Measurements from ENCODE around the gene TBX10. TPM values are rescaled to one million over a fixed set of nuclear protein-coding genes. Genes with fewer than 3 reads are reported as not detected.

TBX10 gene
- total RNA-seq, 4 donors from 2014 or later = not detected

DNA sequence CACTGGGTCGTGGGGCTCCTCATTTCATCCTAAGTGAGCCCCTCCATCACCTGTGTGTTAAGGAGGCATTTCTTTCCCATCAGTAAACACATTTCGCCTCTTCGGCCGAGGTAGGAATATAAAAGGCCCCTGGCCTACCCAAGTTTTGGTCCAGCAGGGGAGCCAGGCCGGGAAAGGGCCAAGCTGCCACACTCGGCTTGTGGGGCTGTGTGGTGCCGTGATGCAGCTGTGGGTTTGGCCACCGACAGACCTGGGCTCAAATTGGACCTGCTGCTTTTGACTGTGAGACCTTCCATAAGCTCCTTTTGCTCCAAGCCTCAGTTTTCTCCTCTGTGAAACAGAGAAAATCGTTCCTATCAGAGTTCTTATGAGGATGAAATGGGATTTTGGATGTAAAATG lies 32.1 kb downstream of the TBX10 start:
- TF ChIP-seq POLR2AphosphoS5 (IDR thresholded peaks at IDR 0.05) (no peak), POLR2A (IDR thresholded peaks at IDR 0.05; ENCODE audit: low read depth) (no peak), EP300 (IDR thresholded peaks at IDR 0.05) (no peak)
- TF ChIP-seq, protein P1, sequence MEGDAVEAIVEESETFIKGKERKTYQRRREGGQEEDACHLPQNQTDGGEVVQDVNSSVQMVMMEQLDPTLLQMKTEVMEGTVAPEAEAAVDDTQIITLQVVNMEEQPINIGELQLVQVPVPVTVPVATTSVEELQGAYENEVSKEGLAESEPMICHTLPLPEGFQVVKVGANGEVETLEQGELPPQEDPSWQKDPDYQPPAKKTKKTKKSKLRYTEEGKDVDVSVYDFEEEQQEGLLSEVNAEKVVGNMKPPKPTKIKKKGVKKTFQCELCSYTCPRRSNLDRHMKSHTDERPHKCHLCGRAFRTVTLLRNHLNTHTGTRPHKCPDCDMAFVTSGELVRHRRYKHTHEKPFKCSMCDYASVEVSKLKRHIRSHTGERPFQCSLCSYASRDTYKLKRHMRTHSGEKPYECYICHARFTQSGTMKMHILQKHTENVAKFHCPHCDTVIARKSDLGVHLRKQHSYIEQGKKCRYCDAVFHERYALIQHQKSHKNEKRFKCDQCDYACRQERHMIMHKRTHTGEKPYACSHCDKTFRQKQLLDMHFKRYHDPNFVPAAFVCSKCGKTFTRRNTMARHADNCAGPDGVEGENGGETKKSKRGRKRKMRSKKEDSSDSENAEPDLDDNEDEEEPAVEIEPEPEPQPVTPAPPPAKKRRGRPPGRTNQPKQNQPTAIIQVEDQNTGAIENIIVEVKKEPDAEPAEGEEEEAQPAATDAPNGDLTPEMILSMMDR (IDR thresholded peaks at IDR 0.05) = no peak
- peaks cover 31 to 45% (median 42%) of the 10 kb centered on the region in 4 donors for H3K36me3 ChIP-seq
- intact Hi-C loops (cut with DNase I) = loop anchor here (5.0 kb wide), 1 partner anchor 35 kb away; no protein-coding TSS in a partner anchor
- no peak for DNase-seq (ENCODE audit: extremely low spot score)
- H3K4me3 ChIP-seq = peak overlapping the region; percentile 71 to 100 (median 96)
- WGBS = 47% methylated on average over 9 of the region's 9 CpGs
- H3K27me3 ChIP-seq = peaks cover 0 to 5% (median 0%) of the 10 kb centered on the region in 4 donors
- no peaks in the 10 kb centered on the region for H3K9me3 ChIP-seq
- H3K4me1 ChIP-seq = peaks cover 19 to 34% (median 28%) of the 10 kb centered on the region in 4 donors
- peak overlapping the region; percentile 84 to 90 (median 87) for H3K27ac ChIP-seq (replicated peaks in 1 of 4)

DNA sequence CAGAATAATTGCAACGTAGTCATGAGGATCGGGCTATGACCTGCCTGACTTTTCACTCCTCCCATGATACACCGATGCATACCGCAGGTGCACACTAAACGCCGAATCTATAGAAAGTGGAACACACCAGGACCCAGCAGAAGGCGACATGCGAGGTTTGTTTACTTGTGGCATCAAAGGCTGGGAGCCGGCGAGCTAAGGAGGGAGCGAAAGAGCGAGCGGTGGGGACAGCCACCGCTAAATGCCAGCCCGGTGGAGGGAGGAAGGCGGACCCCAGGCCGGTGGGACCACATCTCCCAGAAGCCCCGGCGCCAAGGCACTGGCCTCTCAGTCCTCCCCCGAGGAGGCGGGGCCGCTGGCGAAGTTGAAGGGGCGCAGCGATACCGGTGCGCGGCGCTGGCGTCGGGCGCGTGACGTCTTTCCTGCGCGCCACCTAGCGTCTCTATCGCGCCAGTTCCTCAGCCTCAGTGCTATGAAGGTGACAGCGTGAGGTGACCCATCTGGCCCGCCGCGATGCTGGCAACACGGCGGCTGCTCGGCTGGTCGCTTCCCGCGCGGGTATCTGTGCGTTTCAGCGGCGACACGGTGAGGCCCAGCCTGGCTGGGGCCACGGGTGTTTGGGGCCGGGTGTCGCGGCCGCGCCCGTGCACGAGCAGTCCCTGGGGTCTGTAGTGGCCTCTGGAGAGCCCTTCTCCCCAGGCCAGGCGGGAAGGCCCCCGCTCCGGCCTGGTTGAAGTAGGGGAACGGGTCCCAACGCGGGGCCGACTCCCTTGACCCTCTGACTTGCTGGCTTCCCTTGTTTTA lies 32.9 kb downstream of the TBX10 start, which contains the start of gene NDUFV1:
TSS of gene NDUFV1 (plus strand) at position 445 of the 804 bp plus-strand sequence. CDS start at position 514, 69 bp downstream.
- peak; percentile 99 for DNase-seq (ENCODE audit: extremely low spot score)
- WGBS = 0% methylated on average over 3 of the region's 69 CpGs
- Histone ChIP-seq H3K4me3 (peak within 1 kb of the TSS; percentile 71 to 100 (median 96)), H3K36me3 (peaks cover 23 to 36% (median 34%) of the 10 kb centered on the region in 4 donors), H3K4me1 (peaks cover 19 to 34% (median 28%) of the 10 kb centered on the region in 4 donors), H3K27me3 (peaks cover 0 to 5% (median 0%) of the 10 kb centered on the region in 4 donors), H3K27ac (replicated peaks in 1 of 4) (peak within 1 kb of the TSS; percentile 84 to 90 (median 87)), H3K9me3 (no peaks in the 10 kb centered on the region)
- intact Hi-C loops (cut with DNase I) = loop anchor here (5.0 kb wide), 1 partner anchor 34 kb away; no protein-coding TSS in a partner anchor
- TF ChIP-seq POLR2AphosphoS5 (IDR thresholded peaks at IDR 0.05) (peak; percentile 92 to 99), EP300 (IDR thresholded peaks at IDR 0.05) (no peak), POLR2A (IDR thresholded peaks at IDR 0.05; ENCODE audit: low read depth) (no peak)
- TF ChIP-seq, protein P1 (IDR thresholded peaks at IDR 0.05) = peak; percentile 62 to 78 (median 76)

DNA sequence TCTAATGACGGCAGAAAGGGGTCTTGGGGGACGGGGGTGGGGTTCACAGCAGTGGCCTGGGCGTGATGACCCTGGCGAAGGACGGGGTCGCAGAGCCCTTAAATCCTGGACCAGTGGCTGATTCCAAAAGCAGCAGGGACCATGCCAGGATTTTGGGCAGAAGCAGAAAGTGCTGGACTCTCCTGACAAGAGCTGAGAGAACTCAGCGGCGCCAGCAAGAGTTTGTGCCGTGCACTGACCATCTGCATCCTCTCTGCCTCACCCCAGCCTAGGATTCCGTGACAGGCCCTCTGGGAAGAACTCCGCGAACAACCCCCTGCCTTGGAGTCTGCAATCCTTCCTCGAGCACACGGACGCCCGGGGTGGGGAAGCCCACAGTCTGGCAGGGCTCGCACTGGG lies 33.5 kb downstream of the TBX10 start:
- intact Hi-C loops (cut with DNase I) = loop anchor here (5.0 kb wide), 1 partner anchor 34 kb away; no protein-coding TSS in a partner anchor
- Histone ChIP-seq H3K4me1 (peaks cover 19 to 34% (median 28%) of the 10 kb centered on the region in 4 donors), H3K27ac (replicated peaks in 1 of 4) (peak overlapping the region; percentile 84 to 90 (median 87)), H3K27me3 (peaks cover 0 to 5% (median 0%) of the 10 kb centered on the region in 4 donors), H3K9me3 (no peaks in the 10 kb centered on the region), H3K36me3 (peaks cover 17 to 30% (median 28%) of the 10 kb centered on the region in 4 donors), H3K4me3 (peak overlapping the region; percentile 71 to 100 (median 96))
- 58% methylated on average over 8 of the region's 17 CpGs for WGBS
- TF ChIP-seq, protein P1 (IDR thresholded peaks at IDR 0.05) = no peak
- DNase-seq (ENCODE audit: extremely low spot score) = no peak

DNA sequence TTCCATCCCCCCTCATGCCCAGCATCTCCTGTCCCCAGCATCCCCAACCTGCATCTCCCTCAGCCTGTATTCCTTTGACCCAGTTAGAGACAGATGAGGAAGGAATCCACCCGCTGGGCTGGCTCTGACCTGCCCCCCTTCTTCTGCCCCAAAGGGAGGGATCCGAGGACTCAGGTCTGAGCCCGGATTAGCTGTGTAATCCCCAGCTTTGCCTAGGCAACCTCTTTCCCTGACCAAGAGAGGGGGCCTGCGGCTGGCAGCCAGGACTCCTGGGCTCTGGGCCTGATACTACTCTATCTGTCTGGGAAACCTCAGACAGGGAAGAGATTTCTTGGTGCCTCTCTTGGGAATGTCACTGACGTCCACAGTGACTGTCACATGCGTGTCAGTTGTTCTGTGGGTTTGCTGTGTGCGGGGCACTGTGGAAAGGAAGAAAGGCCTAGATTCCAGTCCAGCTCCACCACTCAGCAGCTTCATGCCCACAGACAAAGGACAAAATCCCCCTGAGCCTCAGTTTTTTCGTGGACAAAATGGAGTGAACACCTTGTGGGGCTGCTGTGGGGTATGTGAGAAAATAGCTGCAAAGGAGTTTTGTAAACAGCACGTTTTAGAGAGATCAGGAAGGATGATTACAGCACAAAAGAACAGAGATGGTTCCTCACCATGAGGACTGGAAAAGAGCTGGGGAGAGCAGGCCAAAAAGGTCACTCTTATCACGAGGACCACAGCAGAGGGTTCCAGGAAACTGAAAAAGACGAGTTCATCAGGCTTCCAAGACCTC lies 34.1 kb downstream of the TBX10 start:
- Histone ChIP-seq H3K9me3 (no peaks in the 10 kb centered on the region), H3K27me3 (peaks cover 0 to 5% (median 0%) of the 10 kb centered on the region in 4 donors), H3K36me3 (peaks cover 11 to 24% (median 21%) of the 10 kb centered on the region in 4 donors), H3K4me1 (peaks cover 19 to 34% (median 28%) of the 10 kb centered on the region in 4 donors), H3K4me3 (peak overlapping the region in 1 of 4 donors; percentile 99), H3K27ac (replicated peaks in 1 of 4) (peak overlapping the region; percentile 84 to 90 (median 87))
- TF ChIP-seq EP300 (IDR thresholded peaks at IDR 0.05) = no peak
- TF ChIP-seq POLR2A (IDR thresholded peaks at IDR 0.05; ENCODE audit: low read depth) = no peak
- TF ChIP-seq POLR2AphosphoS5 (IDR thresholded peaks at IDR 0.05) = no peak
- TF ChIP-seq, protein P1 (IDR thresholded peaks at IDR 0.05) = no peak
- no peak for DNase-seq (ENCODE audit: extremely low spot score)
- 77% methylated on average over 11 of the region's 11 CpGs for WGBS
- intact Hi-C loops (cut with DNase I) = loop anchor here (5.0 kb wide), 1 partner anchor 33 kb away; no protein-coding TSS in a partner anchor
